GM15510 (cell line): ENCODE data around the gene MAP2K6.

ENCODE experiments used
- POLR2A ChIP-seq: IDR thresholded peaks from 3 replicates; pipeline ENCODE4 v1.6.1; 2011; ENCODE audit warnings: borderline replicate concordance; ENCODE audit not compliant: insufficient read length; ENCODE audit errors: extremely low read depth

MAP2K6 gene

GRCh38 chr17:69588316-69588715 is 173.8 kb downstream of the MAP2K6 start:
- TF ChIP-seq POLR2A: no peak

- no peak for TF ChIP-seq POLR2A
Measured at GRCh38 chr17:69588827-69589239, 174.3 kb downstream of the MAP2K6 start.

DNA sequence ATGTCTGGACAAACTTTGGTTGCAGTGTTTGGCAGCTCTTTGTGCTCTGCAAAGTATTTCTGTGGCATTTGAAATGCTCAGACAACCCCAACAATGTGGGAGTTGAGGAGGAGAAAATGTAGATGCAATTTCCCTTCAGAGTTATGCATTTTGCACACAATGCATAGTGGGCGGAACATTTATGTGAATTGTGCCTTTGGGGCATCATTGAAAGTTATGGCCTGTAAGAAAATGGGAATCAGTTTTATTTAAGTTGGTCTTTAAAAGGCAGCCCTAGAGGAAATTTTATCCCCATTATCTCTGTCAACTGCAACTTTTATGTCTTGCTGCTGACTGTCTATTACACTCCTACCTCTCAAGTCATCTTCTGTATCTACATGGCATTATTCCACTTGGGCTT is 176.2 kb downstream of the MAP2K6 start:
- no peak for TF ChIP-seq POLR2A

- TF ChIP-seq POLR2A: no peak
Measured at GRCh38 chr17:69592692-69593350, 178.3 kb downstream of the MAP2K6 start.

DNA sequence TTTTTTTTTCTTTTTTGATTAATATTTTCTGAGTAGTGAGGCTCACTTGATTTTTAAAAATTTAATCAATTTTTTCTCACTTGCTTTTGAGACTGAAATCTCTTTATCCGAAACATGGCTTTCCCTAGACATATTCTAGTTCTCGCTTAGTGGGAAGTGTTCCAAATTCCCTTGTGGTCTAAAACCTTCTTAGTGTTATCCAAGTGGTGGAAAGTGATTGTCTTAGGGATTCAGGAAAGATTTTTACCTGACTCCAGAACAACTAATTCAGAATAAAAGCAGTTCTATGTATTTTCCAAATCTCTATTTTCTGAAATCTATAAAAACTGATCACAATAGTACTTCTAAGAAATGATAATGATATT is 178.8 kb downstream of the MAP2K6 start:
- TF ChIP-seq POLR2A: no peak

DNA sequence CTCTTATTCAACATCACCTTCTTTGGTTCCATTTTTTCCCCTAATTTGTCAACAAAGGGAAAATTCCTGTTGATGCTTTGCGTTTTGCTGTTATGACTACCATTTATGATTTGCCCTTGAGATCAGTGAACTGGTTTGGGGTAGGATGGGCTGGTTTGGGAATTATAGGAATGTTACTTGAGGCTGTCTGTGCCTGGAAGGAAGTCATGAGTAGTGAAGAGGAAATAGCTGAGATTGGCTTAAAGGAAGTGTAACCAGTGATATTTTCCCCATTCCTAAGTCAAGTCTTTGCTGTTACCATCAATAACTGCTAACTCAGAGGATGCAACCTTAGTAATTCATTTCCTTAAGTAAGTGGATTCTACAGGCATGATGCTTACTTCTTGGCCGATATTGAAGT is 179.2 kb downstream of the MAP2K6 start:
- TF ChIP-seq POLR2A: no peak

- no peak for TF ChIP-seq POLR2A
Measured at GRCh38 chr17:69594641-69595040, 180.1 kb downstream of the MAP2K6 start.

GRCh38 chr17:69596141-69596540 is 181.6 kb downstream of the MAP2K6 start:
- no peak for TF ChIP-seq POLR2A

DNA sequence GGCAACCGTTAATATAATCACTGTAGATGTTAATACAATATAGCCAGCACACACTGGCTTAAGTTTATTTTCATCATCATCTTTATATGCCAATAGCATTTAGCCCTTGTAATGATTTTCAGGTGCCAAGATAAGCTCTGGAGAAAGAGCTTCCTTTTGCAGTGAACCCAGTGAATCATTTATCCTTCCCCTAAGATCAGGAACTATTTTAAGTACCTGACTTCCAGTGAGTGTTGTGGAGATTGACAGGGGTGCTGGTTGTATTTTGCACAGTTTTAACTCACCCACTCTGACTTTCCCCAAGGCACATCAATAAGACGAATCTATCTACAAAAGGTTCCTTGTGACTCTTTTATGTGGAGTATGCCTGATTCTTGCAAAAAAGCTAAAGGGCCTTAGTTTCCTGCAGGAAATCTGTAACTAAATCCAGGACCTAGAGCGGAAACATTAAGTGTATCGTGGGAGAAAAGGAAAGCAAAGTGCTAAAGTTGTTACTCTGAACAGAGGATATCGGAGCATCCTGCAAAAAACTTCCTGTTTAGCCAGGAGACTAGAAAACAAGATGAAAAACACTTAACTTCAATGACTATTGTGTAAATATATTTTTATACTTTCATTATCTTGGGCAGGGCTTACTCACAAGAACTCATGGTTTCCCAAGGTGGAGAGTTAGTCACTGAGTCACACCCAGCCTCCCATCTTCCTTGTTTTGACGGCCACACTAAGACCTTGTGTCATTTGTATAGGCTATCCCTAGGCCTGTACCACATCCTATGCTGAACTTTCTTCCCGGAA is 183.6 kb downstream of the MAP2K6 start:
- no peak for TF ChIP-seq POLR2A

GRCh38 chr17:69602972-69603371 is 188.5 kb downstream of the MAP2K6 start:
- TF ChIP-seq POLR2A: no peak
